HG03558 (cell line): ENCODE measurements around the gene TAGLN.
A peak's percentile ranks its signal among the peaks of the same experiment; 100 is the strongest.

Experiments
- ATAC-seq: cut with Tn5 transposase; IDR thresholded peaks from one replicate; pipeline ENCODE4 v1.9.1; 2021; ENCODE audit warnings: moderate number of reproducible peaks; ENCODE audit not compliant: unreplicated experiment; ENCODE audit errors: extremely low read depth

Gene TAGLN

DNA sequence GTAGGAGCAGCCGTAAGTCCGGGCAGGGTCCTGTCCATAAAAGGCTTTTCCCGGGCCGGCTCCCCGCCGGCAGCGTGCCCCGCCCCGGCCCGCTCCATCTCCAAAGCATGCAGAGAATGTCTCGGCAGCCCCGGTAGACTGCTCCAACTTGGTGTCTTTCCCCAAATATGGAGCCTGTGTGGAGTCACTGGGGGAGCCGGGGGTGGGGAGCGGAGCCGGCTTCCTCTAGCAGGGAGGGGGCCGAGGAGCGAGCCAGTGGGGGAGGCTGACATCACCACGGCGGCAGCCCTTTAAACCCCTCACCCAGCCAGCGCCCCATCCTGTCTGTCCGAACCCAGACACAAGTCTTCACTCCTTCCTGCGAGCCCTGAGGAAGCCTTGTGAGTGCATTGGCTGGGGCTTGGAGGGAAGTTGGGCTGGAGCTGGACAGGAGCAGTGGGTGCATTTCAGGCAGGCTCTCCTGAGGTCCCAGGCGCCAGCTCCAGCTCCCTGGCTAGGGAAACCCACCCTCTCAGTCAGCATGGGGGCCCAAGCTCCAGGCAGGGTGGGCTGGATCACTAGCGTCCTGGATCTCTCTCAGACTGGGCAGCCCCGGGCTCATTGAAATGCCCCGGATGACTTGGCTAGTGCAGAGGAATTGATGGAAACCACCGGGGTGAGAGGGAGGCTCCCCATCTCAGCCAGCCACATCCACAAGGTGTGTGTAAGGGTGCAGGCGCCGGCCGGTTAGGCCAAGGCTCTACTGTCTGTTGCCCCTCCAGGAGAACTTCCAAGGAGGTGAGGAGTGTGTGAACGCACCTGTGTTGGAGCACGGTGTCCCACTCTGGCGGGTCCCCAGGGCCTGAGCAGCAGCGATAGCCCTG is at the start of gene TAGLN:
Gene TAGLN (plus strand): TSS at position 318 of the 863 bp plus-strand sequence. CDS start 3,644 bp downstream, outside the sequence.
- no peak for ATAC-seq

DNA sequence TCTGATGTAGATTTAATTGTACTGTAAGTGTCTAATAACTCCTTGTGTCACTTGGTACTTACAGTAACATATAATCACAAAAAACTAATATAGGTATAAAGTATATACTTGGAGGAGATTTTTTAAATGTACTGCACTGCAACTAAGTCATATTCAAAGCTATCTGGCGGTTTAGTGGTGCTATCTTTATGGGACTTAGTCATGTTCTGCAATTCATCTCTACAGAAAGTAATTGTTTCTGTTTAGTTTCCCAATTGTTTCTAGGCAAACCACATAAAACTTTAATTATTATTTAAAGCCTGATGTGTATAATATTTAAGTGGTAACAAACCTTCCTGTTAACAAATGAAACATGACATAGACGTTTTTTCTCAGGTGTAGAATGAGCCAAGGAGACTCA is 47.1 kb upstream of the TAGLN start:
- ATAC-seq, result no peak

DNA sequence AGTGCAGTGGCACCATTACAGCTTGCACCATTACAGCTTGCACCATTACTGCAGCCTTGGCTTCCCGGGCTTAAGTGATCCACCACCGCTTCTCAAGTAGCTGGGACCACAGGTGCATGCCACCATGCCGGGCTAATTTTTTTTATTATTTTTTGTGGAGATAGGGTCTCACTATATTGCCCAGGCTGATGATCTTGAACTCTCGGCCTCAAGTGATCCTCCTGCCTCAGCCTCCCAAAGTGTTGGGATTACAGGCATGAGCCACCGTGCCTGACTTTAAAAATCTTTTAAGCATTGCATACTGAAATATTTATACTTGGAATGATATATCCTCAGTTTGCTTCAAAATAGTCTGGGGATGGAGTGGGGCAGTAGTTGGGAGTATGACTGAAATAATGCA is 44.7 kb upstream of the TAGLN start:
- no peak for ATAC-seq

DNA sequence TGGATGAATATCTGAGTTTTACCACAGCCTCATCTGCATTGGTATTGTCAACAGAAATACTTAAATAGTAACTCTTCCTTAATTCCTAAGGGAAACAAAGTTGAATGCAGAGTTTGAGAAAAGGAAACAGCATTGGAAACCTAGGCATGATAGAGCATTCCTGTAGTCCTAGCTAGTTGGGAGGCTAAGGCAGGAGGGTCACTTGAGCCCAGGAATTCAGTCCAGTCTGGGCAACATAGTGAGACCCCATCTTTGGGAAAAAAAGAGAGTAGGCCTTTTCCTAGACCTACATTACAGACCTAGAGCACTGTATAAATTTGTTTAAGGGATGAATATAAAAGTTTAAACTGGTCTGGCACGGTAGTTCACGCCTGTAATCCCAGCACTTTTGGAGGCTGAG is 41.7 kb upstream of the TAGLN start:
- no peak for ATAC-seq

DNA sequence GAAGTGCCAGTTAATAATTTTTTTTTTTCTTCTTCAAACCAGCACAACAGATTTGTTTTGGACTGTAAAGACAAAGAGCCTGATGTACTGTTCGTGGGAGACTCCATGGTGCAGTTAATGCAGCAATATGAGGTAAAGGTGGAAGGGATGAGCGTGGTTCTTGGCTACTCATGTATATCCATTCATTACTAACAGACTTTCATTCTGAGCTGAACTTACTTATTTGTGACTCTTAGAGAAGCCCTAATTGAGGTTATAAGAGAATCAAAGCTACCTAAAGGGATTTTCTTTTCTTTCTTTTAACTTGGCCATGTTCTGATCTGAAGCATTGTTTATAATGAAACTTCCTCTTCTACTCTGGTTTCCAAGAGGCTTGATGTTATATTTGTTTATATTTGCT is 39.3 kb upstream of the TAGLN start:
- ATAC-seq, result no peak

DNA sequence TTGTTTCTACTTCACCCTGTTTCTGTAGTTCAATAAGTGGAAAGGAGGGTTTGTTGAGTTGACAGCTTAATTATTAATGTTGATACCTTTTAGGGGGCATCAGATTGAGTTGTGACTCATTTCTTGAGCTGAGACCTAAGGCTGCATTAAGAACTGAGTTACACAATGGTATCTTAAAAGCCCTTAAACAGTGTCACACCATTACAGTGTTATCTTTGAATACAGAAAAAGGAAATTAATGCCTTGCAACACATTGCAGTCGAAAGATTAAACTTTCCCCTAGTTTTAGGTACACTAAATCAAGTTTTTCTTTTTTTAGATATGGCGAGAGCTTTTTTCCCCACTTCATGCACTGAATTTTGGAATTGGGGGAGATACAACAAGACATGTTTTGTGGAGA is 38.3 kb upstream of the TAGLN start:
- ATAC-seq, result no peak

DNA sequence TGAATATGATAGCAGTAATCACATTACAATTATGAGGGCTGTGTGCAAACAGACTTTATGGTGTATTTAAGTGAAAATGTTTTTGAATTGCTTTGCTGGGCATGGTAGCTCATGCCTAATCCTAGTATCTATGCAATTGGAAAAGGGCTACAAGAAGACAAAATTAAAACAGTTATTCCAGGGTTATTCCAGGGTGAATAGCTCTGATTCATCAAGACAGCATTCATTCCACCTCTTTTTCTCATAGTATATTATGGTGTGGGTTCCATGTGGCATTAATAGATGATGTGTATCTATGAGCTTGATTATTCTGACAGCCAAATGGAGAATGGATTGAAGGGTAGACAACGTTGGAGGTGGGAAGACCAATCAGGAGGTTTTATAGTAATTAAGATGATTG is 32.7 kb upstream of the TAGLN start:
- ATAC-seq, result no peak

DNA sequence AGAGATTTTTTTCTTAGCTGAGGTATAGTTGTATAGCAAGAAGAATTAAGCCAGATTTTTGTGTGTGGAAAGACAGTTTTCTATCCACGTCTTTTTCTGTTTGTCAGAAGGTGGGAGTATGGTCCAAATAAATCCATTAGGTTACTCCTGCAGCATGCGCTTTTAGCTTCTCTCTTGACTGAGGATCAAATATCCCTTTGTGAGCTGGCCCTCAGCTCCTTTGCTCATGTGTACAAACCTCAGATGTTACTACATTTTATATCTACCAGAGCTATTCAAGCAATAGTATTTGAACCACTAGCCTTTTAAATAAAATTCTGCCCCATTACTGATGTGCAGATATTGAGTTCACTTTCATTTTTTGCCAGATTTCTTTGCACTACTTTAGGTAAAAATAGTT is 29.4 kb upstream of the TAGLN start:
- ATAC-seq, result no peak

DNA sequence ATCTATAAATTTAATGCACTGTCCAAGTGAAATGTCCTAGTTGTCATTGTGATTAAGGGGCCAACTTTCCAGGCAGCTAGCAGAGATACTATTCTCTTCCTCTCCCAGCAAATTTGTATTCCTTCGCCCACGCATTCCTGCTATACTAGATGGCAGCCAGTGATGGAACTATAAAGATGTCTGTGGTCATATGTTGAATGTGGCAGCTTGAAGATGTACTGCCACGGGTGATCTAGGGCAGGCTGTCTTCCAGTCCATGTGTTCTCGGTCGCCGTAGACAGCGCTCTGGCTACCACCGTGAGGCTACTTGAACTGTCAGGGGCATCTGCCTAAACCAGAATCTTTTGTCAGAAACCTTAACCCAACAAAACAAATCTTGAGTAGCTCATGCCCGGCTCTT is 29.0 kb upstream of the TAGLN start:
- no peak for ATAC-seq

DNA sequence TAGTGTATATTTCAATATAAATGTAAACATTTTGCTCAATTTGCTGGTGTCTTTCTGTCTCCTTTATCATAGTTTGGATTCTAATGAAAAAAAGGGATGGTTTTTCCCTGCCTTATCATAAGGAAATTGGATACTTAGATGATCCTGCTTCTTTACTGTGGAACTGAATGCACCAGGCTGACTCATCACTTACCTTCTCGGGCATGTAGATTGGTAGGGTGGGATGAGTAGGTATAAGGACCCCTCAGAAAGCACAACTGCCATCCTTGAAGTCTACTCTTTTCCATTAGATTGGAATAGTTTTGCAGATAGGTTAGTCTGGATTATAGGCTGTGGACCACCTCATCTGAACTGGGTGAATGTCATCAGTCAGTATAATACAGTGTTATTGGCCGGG is 28.2 kb upstream of the TAGLN start:
- ATAC-seq, result no peak

DNA sequence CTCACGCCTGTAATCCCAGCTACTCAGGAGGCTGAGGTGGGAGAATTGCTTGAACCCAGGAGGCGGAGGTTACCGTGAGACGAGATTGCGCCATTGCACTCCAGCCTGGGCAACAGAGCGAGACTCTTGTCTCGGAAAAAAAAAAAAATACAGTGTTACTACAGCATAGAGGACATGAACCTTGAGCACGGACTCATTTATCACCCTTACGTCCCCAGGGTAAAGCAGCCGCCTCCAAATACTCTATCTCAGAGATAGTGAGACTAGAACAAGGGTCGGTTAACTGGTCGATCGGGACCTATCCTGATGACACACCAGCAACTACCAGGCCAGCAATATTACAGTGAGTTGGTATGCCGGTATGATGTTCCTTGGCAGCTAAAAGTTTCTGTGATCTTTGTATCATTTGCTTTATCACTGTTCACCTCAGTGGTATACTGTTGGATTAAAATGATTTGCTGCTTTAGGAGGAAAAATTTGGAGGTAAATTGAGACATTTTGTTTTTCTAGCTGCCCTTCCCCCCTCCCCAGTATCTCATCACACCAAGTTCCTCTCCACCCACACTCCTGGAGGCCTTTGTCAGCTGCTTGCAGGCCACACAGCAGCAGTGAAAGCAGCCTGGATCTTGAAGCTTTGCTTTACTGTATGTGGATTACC is 27.6 kb upstream of the TAGLN start:
- no peak for ATAC-seq

DNA sequence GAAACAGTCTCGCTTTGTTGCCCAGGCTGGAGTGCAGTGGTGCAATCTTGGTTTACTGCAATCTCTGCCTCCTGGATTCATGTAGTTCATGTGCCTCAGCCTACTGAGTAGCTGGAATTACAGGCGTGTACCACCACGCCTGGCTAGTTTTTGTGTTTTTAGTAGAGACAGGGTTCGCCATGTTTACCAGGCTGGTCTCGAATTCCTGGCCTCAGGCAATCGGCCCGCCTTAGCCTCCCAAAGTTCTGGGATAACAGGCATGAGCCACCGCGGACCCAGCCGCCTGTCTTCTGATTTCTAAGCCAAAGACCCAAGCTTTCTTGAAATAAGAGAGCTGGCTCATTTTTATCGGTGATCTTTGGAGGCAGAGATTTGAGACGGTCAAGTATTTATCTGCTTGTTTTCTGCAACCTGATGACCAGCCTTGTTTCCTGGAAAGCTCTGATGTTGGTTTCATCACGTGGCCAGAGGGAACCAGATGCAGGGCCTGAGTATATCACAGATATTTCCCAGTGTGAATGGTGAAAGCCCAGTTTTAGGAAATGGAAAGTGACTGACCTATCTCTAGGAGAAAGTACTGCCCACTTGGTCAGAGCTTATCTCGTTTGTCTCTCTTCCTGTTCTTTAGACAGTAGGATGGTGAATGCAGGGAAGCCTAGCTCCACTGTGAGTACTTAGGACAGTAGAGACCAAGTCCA is 26.3 kb upstream of the TAGLN start:
- ATAC-seq, result no peak

DNA sequence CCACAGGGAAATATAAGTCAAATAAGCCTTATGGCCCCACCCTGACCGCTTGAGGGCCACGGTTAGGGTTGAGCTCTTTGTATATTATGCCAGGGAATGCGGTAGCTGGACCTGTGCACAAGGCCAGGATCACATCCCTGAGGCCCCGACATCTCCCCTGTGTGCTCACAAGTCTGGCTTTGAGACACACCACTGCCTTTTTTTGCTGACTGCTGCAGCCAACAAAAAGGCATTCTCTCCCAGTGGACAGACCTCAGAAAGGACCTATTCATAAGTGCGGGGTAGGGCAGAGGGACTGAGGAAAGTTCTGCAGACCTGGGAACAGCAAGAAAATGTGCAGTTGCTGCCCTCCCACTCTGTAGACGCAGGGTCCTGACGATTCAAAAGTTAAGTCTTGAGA is 24.1 kb upstream of the TAGLN start:
- ATAC-seq, result no peak

DNA sequence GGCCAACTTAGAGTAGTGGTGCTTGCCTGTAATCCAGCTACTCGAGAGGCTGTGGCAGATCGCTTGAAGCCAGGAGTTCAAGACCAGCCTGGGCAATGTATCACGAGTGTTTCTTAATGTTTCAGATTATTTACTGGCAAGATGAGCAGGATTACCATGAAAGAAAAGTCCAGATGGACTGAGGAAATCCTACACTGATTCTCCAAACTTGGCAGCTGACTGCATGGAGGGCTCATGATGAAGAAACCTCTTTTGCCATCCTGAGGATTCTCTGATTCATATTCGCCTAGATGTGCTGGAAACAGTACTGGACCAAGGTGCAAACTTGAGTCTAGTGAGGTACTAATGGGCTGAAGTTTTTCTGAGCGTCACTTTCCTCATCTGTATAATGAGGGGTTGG is 23.4 kb upstream of the TAGLN start:
- ATAC-seq, result no peak

DNA sequence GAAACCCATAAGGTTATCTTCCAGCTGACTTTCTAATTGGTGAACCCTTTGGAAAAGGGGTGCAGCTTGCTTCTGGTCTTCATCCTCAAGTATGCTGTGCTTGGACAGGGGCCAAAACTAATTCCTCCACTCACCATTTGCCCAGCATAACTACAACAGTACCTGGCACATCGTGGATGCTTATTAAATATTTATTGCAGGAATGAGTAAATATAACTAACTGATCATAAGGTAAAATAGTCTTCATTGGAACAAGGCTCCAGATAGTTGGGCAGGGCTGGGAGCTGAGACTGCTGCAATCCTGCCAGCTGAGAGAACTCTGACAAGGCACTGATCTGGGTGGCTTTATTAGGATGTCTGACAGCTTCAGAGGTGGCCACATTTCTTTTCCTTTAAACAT is 23.0 kb upstream of the TAGLN start:
- ATAC-seq, result no peak

DNA sequence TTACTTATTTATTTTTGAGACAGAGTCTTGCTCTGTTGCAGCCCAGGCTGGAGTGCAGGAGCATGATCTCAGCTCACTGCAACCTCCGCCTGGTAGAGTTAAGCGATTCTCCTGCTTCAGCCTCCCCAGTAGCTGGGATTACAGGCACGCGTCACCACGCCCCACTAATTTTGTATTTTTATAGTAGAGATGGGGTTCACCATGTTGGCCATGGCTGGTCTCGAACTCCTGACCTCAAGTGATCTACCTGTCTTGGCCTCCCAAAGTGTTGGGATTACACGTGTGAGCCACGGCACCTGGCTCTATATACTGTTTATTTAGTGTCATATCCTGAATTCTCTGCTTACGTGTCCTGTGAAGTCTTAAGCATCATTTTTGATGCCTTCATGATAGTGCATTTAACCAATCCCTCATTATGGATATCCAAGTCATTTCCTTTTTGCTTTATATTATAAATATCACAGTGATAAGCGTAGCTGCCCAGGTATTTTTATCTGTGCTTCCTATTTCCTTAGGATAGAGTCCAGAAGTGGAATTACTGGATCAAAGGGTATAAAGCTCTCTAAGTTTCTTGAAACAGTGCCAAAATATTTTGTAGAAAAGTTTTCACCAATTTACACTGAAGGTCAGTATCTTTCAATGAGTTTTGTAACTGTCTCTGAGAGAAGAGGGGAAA is 21.5 kb upstream of the TAGLN start:
- no peak for ATAC-seq

DNA sequence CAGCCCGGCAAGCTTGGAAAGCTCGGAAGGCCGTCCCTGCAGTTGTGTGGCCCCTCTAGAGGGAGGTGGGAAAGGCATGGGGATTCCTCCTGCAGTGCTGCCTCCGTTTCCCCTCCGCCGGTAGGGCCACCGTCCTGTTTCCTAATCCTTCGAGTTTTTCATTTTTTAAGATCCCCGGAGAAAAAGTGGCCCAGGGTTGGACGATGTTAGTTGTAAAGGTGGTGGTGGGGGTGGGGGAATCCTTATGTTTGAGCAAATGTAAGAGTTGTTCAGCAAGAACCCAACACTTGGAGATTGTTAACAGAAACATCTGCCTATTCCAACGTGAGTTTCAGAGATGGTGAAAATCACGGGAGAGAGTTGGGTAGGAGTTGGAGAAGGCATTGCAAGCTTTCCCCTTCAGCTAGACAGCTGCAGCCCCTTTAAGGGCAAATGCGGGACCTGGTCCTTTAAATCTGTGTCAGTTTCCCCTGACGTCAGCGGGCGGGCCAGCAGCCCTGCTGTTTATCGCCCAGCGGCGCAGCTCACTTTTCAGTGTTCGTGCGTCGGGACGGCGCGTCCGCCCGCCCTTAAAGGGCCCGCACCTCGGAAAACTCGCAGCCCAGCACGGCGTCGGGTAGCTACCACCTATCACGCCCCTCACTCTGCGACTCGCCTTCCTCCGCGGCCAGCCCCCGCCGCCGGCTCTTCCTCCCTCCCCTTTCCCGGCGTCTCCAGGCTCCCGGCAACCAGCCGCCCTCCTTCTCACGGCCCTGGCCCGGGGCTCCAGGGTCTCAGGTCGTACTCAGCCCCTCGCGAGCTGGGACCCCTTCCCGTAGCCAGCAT is 20.7 kb upstream of the TAGLN start, which contains the start of gene SIDT2:
Gene SIDT2 (plus strand): TSS at position 534 of the 825 bp plus-strand sequence. CDS start 521 bp downstream, outside the sequence.
- ATAC-seq, result peak; percentile 87

DNA sequence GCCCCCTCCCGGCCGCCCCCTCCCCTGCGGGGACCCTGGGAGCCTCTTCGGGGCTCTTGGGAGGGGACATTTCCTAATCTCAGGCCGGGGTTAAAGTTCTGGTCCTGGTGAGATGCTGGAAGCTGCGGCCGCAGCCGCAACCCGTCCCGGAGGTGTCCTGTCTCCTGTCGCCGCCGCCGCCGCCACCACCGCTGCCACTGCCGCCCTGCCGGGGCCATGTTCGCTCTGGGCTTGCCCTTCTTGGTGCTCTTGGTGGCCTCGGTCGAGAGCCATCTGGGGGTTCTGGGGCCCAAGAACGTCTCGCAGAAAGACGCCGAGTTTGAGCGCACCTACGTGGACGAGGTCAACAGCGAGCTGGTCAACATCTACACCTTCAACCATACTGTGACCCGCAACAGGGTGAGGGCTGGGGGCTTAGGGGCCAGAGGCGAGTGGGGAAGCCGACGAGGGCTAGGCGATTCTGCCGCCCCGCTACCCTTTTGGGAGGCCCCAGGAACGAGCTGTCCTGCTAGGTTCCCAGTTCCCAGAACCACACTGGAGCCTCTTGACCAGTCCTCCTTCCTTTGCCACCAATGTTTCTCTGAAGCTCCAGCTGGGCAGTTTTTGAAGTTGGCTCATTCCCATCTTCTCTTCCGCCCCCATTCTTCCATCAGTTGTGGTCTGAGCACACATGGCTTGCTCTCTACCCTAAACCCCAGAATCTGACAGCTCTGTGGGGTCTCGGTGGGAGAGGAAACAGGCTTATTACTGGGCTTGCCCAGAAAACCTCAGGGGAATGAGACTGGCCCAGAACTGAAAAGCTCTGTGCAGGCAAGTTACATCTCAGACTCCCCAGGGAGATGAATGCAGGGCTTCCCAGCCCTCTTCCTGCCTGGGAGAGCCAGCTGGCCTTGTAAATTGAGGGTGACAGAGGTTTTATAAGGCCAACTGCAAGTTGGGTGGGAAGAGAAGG is 19.8 kb upstream of the TAGLN start:
- no peak for ATAC-seq

DNA sequence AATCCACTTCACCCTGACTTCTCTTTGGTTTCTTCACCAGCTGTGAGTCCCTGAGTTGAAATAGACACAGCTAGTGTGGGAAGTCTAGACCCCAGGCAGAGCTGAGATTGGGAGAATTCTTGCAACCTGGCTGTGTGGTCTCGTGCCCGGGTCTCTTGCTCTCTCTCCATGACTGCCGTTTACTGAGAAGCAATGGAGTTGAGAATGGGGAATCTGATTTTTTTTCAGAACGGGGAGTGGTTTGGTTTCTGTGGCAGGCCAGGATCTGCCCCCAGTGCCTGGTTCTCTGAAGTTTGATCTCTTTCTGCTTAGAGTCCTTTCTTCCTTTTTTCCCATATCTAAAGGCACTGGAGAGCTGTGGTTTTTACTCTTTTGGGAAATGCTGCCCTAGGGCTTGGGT is 19.1 kb upstream of the TAGLN start:
- ATAC-seq, result no peak
